ENCODE data around the gene ACTBL2. TPM values are rescaled to one million over a fixed set of nuclear protein-coding genes. Genes with fewer than 3 reads are reported as not detected.

Gene ACTBL2
- polyA plus RNA-seq, 1 of the 3 experiments (the other 2 are of a cell fraction), result 0.99 TPM

DNA sequence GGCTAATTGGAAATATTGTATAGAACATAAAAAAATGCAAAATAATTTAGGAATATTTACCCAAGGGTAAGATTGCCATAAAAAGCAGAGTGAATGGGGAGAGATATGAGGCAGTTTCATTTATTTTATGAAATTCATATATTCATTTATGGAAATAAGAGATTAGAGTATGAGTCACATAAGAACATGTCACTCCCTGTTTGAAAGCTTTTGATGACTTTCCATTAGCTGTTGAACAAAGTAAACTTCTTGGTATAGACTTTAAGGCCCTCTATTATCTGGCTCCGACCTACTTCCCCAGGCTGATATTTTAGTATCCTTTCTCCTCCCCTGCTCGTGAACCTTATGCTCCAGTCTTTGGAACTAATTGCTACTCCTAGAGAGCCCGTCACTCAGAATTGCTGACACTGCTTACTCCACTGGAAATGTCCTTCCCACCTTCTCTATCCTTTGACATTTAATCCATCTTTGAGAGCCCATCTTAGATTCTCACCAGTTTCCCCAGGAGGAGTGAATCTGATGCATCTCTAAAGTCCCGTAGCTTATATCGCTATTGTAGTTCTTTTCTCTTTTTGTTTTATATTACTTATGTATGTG lies 8.9 kb upstream of the ACTBL2 start:
- Histone ChIP-seq H4K20me1 (ENCODE audit: insufficient read depth) (no peaks in the 10 kb centered on the region), H3K27ac (ENCODE audit: low read depth in 2 of 2, low read length in 1 of 2) (no peak overlapping the region; a peak in 1 of 4 replicates), H3K4me3 (ENCODE audit: low read depth in 2 of 2, low read length in 1 of 2) (no peak overlapping the region), H3K4me2 (no peak overlapping the region), H2AFZ (ENCODE audit: low read depth) (no peak overlapping the region), H3K9ac (no peak overlapping the region), H3K79me2 (ENCODE audit: insufficient read depth) (no peaks in the 10 kb centered on the region), H3F3A (replicated peaks; ENCODE audit: insufficient read depth) (peaks cover 22% of the 10 kb centered on the region), H3K9me2 (no peaks in the 10 kb centered on the region), H3K27me3 (ENCODE audit: insufficient read depth) (no peaks in the 10 kb centered on the region), H3K4me1 (ENCODE audit: control insufficient read depth in 1 of 2, insufficient read depth in 2 of 2, low read depth in 1 of 2, low read length in 1 of 2) (peaks cover 26 to 47% of the 10 kb centered on the region in 2 experiments), H3K36me3 (replicated peaks in 1 of 2; ENCODE audit: control insufficient read depth in 1 of 2, insufficient read depth in 2 of 2, low read length in 1 of 2) (no peaks in the 10 kb centered on the region), H3K9me3 (no peaks in the 10 kb centered on the region)
- ChIA-PET CTCF (interaction anchor here (1.1 to 1.4 kb wide), 2 partner anchors 288 to 396 kb away, joined by 4 to 5 read pairs; no protein-coding TSS in a partner anchor), POLR2A (no interaction called here)
- DNase-seq, result no peak
- 95% methylated on average over 5 of the region's 5 CpGs for WGBS (ENCODE audit: low lambda C conversion rate)
- TF ChIP-seq TCF12 (IDR thresholded peaks at IDR 0.05) (no peak), TEAD4 (IDR thresholded peaks at IDR 0.05; ENCODE audit: borderline replicate concordance, insufficient read depth) (no peak), SMC3 (IDR thresholded peaks at IDR 0.05; ENCODE audit: low read depth, low read length) (no peak), MXI1 (IDR thresholded peaks at IDR 0.05; ENCODE audit: low read depth, low read length) (no peak), FOXM1 (IDR thresholded peaks at IDR 0.05; ENCODE audit: low read depth) (no peak), GABPA (IDR thresholded peaks at IDR 0.05; ENCODE audit: low read depth) (no peak)
- TF ChIP-seq, protein P1, sequence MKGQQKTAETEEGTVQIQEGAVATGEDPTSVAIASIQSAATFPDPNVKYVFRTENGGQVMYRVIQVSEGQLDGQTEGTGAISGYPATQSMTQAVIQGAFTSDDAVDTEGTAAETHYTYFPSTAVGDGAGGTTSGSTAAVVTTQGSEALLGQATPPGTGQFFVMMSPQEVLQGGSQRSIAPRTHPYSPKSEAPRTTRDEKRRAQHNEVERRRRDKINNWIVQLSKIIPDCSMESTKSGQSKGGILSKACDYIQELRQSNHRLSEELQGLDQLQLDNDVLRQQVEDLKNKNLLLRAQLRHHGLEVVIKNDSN (IDR thresholded peaks at IDR 0.05; ENCODE audit: borderline replicate concordance, low read depth), result no peak
- TF ChIP-seq, protein P2, sequence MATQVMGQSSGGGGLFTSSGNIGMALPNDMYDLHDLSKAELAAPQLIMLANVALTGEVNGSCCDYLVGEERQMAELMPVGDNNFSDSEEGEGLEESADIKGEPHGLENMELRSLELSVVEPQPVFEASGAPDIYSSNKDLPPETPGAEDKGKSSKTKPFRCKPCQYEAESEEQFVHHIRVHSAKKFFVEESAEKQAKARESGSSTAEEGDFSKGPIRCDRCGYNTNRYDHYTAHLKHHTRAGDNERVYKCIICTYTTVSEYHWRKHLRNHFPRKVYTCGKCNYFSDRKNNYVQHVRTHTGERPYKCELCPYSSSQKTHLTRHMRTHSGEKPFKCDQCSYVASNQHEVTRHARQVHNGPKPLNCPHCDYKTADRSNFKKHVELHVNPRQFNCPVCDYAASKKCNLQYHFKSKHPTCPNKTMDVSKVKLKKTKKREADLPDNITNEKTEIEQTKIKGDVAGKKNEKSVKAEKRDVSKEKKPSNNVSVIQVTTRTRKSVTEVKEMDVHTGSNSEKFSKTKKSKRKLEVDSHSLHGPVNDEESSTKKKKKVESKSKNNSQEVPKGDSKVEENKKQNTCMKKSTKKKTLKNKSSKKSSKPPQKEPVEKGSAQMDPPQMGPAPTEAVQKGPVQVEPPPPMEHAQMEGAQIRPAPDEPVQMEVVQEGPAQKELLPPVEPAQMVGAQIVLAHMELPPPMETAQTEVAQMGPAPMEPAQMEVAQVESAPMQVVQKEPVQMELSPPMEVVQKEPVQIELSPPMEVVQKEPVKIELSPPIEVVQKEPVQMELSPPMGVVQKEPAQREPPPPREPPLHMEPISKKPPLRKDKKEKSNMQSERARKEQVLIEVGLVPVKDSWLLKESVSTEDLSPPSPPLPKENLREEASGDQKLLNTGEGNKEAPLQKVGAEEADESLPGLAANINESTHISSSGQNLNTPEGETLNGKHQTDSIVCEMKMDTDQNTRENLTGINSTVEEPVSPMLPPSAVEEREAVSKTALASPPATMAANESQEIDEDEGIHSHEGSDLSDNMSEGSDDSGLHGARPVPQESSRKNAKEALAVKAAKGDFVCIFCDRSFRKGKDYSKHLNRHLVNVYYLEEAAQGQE (IDR thresholded peaks at IDR 0.05; ENCODE audit: low read depth, low read length), result no peak

DNA sequence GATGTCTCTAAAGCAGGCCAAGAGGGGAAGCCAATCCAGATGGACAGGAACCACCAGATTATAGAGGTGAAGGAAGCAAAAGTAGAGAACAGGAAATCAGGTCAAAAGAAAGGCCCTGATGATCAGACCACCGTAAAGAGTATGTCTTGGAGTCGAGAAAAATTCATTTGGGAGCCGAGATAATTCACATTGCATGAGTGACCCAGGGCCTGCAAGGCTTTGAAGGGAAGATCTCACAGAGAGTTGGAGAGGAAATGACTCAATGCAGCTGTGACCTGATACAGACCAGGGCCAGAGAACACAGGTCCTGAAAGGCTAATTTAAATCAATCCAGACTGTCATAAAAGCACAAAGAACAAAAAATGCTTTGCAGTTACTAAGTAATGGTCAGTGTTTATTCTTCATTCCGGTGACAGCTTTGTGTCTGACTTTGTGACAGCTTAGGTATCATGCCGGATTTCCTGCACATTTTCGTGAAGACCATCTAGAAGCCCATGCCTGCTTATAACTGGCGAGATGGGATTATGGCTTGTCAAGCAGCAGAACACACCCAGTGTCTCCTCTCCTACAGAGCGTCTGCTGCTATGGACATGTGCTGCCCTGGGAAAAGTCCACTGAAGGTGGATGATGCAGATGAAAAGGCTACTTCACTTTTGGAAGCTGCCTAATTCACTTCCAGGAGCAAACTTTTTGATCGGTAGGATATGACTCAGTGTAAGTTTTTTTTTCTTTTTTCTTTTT lies 5.8 kb upstream of the ACTBL2 start:
- CTCF ChIA-PET, result interaction anchor here (1.5 to 2.7 kb wide), 3 partner anchors 10 to 190 kb away, joined by 5 to 12 read pairs (median 11); no protein-coding TSS in a partner anchor
- Histone ChIP-seq H4K20me1 (ENCODE audit: insufficient read depth) (no peaks in the 10 kb centered on the region), H3K79me2 (ENCODE audit: insufficient read depth) (no peaks in the 10 kb centered on the region), H3K4me1 (ENCODE audit: control insufficient read depth in 1 of 2, insufficient read depth in 2 of 2, low read depth in 1 of 2, low read length in 1 of 2) (peaks cover 16 to 21% of the 10 kb centered on the region in 2 experiments), H3F3A (replicated peaks; ENCODE audit: insufficient read depth) (peaks cover 17% of the 10 kb centered on the region), H2AFZ (ENCODE audit: low read depth) (peak overlapping the region; percentile 50; the same call in 1 of the 2 replicates), H3K4me2 (peak overlapping the region; percentile 44), H3K9me3 (no peaks in the 10 kb centered on the region), H3K4me3 (ENCODE audit: low read depth in 2 of 2, low read length in 1 of 2) (no peak overlapping the region; a peak in 1 of 4 replicates), H3K9me2 (no peaks in the 10 kb centered on the region), H3K36me3 (replicated peaks in 1 of 2; ENCODE audit: control insufficient read depth in 1 of 2, insufficient read depth in 2 of 2, low read length in 1 of 2) (no peaks in the 10 kb centered on the region), H3K27ac (ENCODE audit: low read depth in 2 of 2, low read length in 1 of 2) (peak overlapping the region; percentile 87 to 91), H3K27me3 (ENCODE audit: insufficient read depth) (no peaks in the 10 kb centered on the region), H3K9ac (peak overlapping the region; percentile 38; the same call in 1 of the 2 replicates)
- WGBS (ENCODE audit: low lambda C conversion rate), result 35% methylated on average over 9 of the region's 9 CpGs
- POLR2A ChIA-PET, result no interaction called here
- DNase-seq, result no peak
- TF ChIP-seq, protein P1 (IDR thresholded peaks at IDR 0.05; ENCODE audit: borderline replicate concordance, low read depth), result no peak
- TF ChIP-seq TAF1 (IDR thresholded peaks at IDR 0.05; ENCODE audit: borderline replicate concordance, low read depth, low read length) (peak; percentile 45; the same call in 1 of the 2 replicates), JUND (IDR thresholded peaks at IDR 0.05) (peak; percentile 85), TCF12 (IDR thresholded peaks at IDR 0.05) (peak; percentile 93), MXI1 (IDR thresholded peaks at IDR 0.05; ENCODE audit: low read depth, low read length) (no peak), FOSL2 (IDR thresholded peaks at IDR 0.05; ENCODE audit: borderline replicate concordance, low read depth) (peak; percentile 73; the same call in 1 of the 2 replicates), EP300 (IDR thresholded peaks at IDR 0.05; ENCODE audit: borderline replicate concordance in 1 of 2, low read depth in 1 of 2, low read length in 1 of 2) (peak; percentile 41 to 82; a peak in 2 of 4 replicates), POLR2AphosphoS5 (IDR thresholded peaks at IDR 0.05; ENCODE audit: low read depth, low read length) (peak; percentile 70; the same call in 1 of the 2 replicates), NFIC (IDR thresholded peaks at IDR 0.05; ENCODE audit: borderline replicate concordance) (peak; percentile 52)
- TF ChIP-seq, protein P3, sequence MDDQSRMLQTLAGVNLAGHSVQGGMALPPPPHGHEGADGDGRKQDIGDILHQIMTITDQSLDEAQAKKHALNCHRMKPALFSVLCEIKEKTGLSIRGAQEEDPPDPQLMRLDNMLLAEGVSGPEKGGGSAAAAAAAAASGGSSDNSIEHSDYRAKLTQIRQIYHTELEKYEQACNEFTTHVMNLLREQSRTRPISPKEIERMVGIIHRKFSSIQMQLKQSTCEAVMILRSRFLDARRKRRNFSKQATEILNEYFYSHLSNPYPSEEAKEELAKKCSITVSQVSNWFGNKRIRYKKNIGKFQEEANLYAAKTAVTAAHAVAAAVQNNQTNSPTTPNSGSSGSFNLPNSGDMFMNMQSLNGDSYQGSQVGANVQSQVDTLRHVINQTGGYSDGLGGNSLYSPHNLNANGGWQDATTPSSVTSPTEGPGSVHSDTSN (IDR thresholded peaks at IDR 0.05), result peak; percentile 93
- TF ChIP-seq, protein P4, sequence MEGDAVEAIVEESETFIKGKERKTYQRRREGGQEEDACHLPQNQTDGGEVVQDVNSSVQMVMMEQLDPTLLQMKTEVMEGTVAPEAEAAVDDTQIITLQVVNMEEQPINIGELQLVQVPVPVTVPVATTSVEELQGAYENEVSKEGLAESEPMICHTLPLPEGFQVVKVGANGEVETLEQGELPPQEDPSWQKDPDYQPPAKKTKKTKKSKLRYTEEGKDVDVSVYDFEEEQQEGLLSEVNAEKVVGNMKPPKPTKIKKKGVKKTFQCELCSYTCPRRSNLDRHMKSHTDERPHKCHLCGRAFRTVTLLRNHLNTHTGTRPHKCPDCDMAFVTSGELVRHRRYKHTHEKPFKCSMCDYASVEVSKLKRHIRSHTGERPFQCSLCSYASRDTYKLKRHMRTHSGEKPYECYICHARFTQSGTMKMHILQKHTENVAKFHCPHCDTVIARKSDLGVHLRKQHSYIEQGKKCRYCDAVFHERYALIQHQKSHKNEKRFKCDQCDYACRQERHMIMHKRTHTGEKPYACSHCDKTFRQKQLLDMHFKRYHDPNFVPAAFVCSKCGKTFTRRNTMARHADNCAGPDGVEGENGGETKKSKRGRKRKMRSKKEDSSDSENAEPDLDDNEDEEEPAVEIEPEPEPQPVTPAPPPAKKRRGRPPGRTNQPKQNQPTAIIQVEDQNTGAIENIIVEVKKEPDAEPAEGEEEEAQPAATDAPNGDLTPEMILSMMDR (IDR thresholded peaks at IDR 0.05), result no peak
